GM12878 (cell line): ENCODE data around the gene CIB2. TPM values are rescaled to one million over a fixed set of nuclear protein-coding genes. Genes with fewer than 3 reads are reported as not detected.

ENCODE experiments used
- ATAC-seq: fragments of 200-7000 bp; cut with Tn5 transposase; 3 replicates; pipeline ENCODE4 v1.9.1; 2020; ENCODE audit warnings: mild to moderate bottlenecking, moderate library complexity
- BruUV-seq: library from RNA; stranded (reverse); fragments of 400-500 nt; replicated peaks from 2 replicates; lab custom pipeline; 2021; lab: Mats Ljungman, UMichigan
- CTCF ChIA-PET: fragments of 300-600 bp; sonication (Branson Sonifier 250); formaldehyde crosslinking; extraction: SDS; loops from one replicate; lab custom pipeline; 2021; ENCODE audit warnings: inconsistent platforms; lab: Yijun Ruan, JAX
- POLR2A ChIA-PET: fragments of 350-600 bp; formaldehyde crosslinking; extraction: SDS; loops from one replicate; lab custom pipeline; 2021; ENCODE audit warnings: inconsistent platforms; lab: Charles Lee
- RAD21 ChIA-PET: fragments of 300-600 bp; sonication (Branson Sonifier 250); formaldehyde crosslinking; loops from one replicate; lab custom pipeline; 2023; ENCODE audit warnings: antibody characterized with exemption; ENCODE audit not compliant: unreplicated experiment; lab: Charles Lee
- SMC1A ChIA-PET: fragments of 300-600 bp; sonication (Branson Sonifier 250); formaldehyde crosslinking; loops from one replicate; lab custom pipeline; 2023; ENCODE audit not compliant: unreplicated experiment, uncharacterized antibody; lab: Charles Lee
- DNase-seq: peaks from one replicate; pipeline ENCODE4 v3.0.0-alpha.2; 2011; ENCODE audit warnings: low read depth, low spot score
- FAIRE-seq: peaks from 3 replicates; lab custom pipeline; 2011; peaks lifted over from hg19 to GRCh38; lab: Jason Lieb, UNC
- H2AFZ ChIP-seq: 2 replicates; pipeline ENCODE4 v1.6.0; 2011; ENCODE audit warnings: low read depth, low read length, control low read depth; ENCODE audit not compliant: control insufficient read depth
- H3K27ac ChIP-seq: 2 replicates; pipeline ENCODE4 v1.5.1; 2011; ENCODE audit warnings: control low read depth; ENCODE audit not compliant: control insufficient read depth, insufficient read depth
- H3K27me3 ChIP-seq, 2 experiments: replicated peaks in 1 of 2; 2 replicates each; pipeline versions ENCODE4 v1.6.0 to v1.6.1; 2011; ENCODE audit warnings: low read length in 1 of 2; ENCODE audit not compliant: control insufficient read depth in 2 of 2, insufficient read depth in 2 of 2
- H3K36me3 ChIP-seq, 2 experiments: 2 replicates each; pipeline ENCODE4 v1.5.1; 2011; ENCODE audit warnings: low read length in 1 of 2; ENCODE audit not compliant: control insufficient read depth in 2 of 2, insufficient read depth in 2 of 2
- H3K4me1 ChIP-seq: 2 replicates; pipeline ENCODE4 v1.6.1; 2011; ENCODE audit warnings: mild to moderate bottlenecking, low read length, moderate library complexity, mixed read lengths; ENCODE audit not compliant: control insufficient read depth, insufficient read depth
- H3K4me2 ChIP-seq: 2 replicates; pipeline ENCODE4 v1.6.0; 2011; ENCODE audit warnings: control low read depth; ENCODE audit not compliant: control insufficient read depth, insufficient read depth
- H3K4me3 ChIP-seq: fragments of 200-600 bp; sonication (generic); 2 replicates; pipeline ENCODE4 v1.5.1; 2016
- H3K79me2 ChIP-seq: 2 replicates; pipeline ENCODE4 v1.6.0; 2011; ENCODE audit warnings: low read length; ENCODE audit not compliant: control insufficient read depth, insufficient read depth
- H3K9ac ChIP-seq: 2 replicates; pipeline ENCODE4 v1.8.0; 2011; ENCODE audit warnings: low read length, control low read depth, mixed read lengths; ENCODE audit not compliant: control insufficient read depth, insufficient read depth
- H3K9me3 ChIP-seq: replicated peaks from 3 replicates; pipeline ENCODE4 v1.5.1; 2011; ENCODE audit warnings: mild to moderate bottlenecking, low read length; ENCODE audit not compliant: control insufficient read depth, insufficient read depth
- H4K20me1 ChIP-seq: 2 replicates; pipeline ENCODE4 v1.6.0; 2011; ENCODE audit not compliant: control insufficient read depth, insufficient read depth
- CBFB ChIP-seq: IDR thresholded peaks from 2 replicates; pipeline ENCODE4 v1.6.1; 2016; ENCODE audit warnings: antibody characterized with exemption, low read depth
- CBX5 ChIP-seq: sonication (generic); IDR thresholded peaks from 2 replicates; pipeline ENCODE4 v1.6.1; 2016; ENCODE audit warnings: low read depth, moderate library complexity, mild to moderate bottlenecking, inconsistent platforms
- CEBPZ ChIP-seq: fragments of 150-350 bp; IDR thresholded peaks from 2 replicates; pipeline ENCODE4 v1.6.1; 2016; ENCODE audit warnings: low read depth, low read length
- E2F8 ChIP-seq: fragments of 450-650 bp; IDR thresholded peaks from 2 replicates; pipeline ENCODE4 v1.6.1; 2018; ENCODE audit warnings: mild to moderate bottlenecking, low read depth, moderate library complexity; ENCODE audit not compliant: partially characterized antibody
- EZH2 ChIP-seq: IDR thresholded peaks from 2 replicates; pipeline ENCODE4 v1.6.1; 2012; ENCODE audit warnings: low read depth, mild to moderate bottlenecking, control low read depth, inconsistent platforms, low read length, borderline replicate concordance; ENCODE audit not compliant: control insufficient read depth
- JUNB ChIP-seq: IDR thresholded peaks from 2 replicates; pipeline ENCODE4 v1.6.1; 2016; ENCODE audit warnings: antibody characterized with exemption, mild to moderate bottlenecking
- NRF1 ChIP-seq: conservative IDR thresholded peaks from 2 replicates; pipeline ENCODE4 v1.6.1; 2011; ENCODE audit warnings: mild to moderate bottlenecking, low read depth, low read length, improper control_type of control experiment
- RAD21 ChIP-seq: IDR thresholded peaks from 2 replicates; pipeline ENCODE4 v1.6.1; 2011; ENCODE audit warnings: mild to moderate bottlenecking, low read depth, low read length, moderate library complexity; ENCODE audit not compliant: insufficient read depth
- SMAD5 ChIP-seq: IDR thresholded peaks from 2 replicates; pipeline ENCODE4 v1.6.1; 2016; ENCODE audit warnings: antibody characterized with exemption, low read depth
- SP1 ChIP-seq: IDR thresholded peaks from one replicate; pipeline ENCODE4 v1.6.1; 2011; ENCODE audit warnings: low read depth, low read length
- SUPT20H ChIP-seq: IDR thresholded peaks from 2 replicates; pipeline ENCODE4 v1.6.1; 2011; ENCODE audit warnings: low read depth, mild to moderate bottlenecking, low read length, moderate library complexity, borderline replicate concordance; ENCODE audit not compliant: control insufficient read depth
- TCF7 ChIP-seq: IDR thresholded peaks from 2 replicates; pipeline ENCODE4 v1.6.1; 2014; ENCODE audit warnings: antibody characterized with exemption, borderline replicate concordance
- YY1 ChIP-seq: IDR thresholded peaks from 2 replicates; pipeline ENCODE4 v1.6.1; 2011; ENCODE audit warnings: low read depth, mild to moderate bottlenecking, low read length
- ZNF207 ChIP-seq: fragments of 450-650 bp; IDR thresholded peaks from 2 replicates; pipeline ENCODE4 v1.6.1; 2014; ENCODE audit warnings: antibody characterized with exemption, mild to moderate bottlenecking, borderline replicate concordance
- WGBS: methylation state at CpG from one replicate; pipeline ENCODE4 v1.1.6; 2016; ENCODE audit warnings: low lambda C conversion rate; ENCODE audit not compliant: insufficient replicate concordance, insufficient coverage; ENCODE audit errors: missing lambda C conversion rate; 5-methylcytosine and 5-hydroxymethylcytosine counted together
- in situ Hi-C: fragments of 300-500 bp; cut with MboI; formaldehyde crosslinking; loops from 9 replicates; pipeline ENCODE4 v1.14.3; 2018; ENCODE audit warnings: mixed read lengths
- intact Hi-C: fragments of 100-400 bp; cut with micrococcal nuclease; formaldehyde crosslinking; loops from one replicate; pipeline ENCODE4 v1.14.2; 2022; ENCODE audit not compliant: unreplicated experiment
- polyA plus RNA-seq, 11 experiments: library from polyadenylated mRNA; depleted of rRNA in 4 of 11; unstranded in 6 of 11; stranded (reverse) in 5 of 11; fragments of >200 nt; fragmentation: Nextera tagmentation in 4 of 11; fragmentation: Illumina TruSeq in 1 of 11; extraction: Ambion mirVana in 4 of 11; extraction: Trizol in 1 of 11; gene quantifications; 1 replicate in 1 of 11; 2 replicates in 10 of 11; pipeline versions ENCODE4 v1.2.1 to v1.2.3, GENCODE V29; 2011 to 2016; ENCODE audit warnings: inconsistent platforms in 2 of 11, missing spikeins in 2 of 11, low read depth in 1 of 11
- total RNA-seq, 4 experiments: library from RNA; depleted of rRNA in 3 of 4; stranded (reverse); fragments of >200 nt in 3 of 4; fragmentation: Illumina TruSeq in 1 of 4; extraction: Trizol in 1 of 4; gene quantifications; 2 replicates each; pipeline versions ENCODE4 v1.2.1 to v1.2.3, GENCODE V29; 2013 to 2021

Gene CIB2
- total and polyA plus RNA-seq, 10 of the 15 experiments (the other 5 are each of a cell fraction or from before 2014, with no cell fraction given): 0.56 to 12.1 (median 7.1) TPM

- CTCF ChIA-PET: interaction anchor here (0.6 to 13.4 kb wide), 15 partner anchors 9 to 106 kb away, joined by 3 to 191 read pairs (median 4); no protein-coding TSS in a partner anchor
- peak; percentile 81 for FAIRE-seq
- peak; percentile 81 for DNase-seq
- H3K4me3 ChIP-seq: peak overlapping the region; percentile 69
- 0% methylated on average over 7 of the region's 7 CpGs for WGBS
- SMC1A ChIA-PET: interaction anchor here (0.7 to 12.0 kb wide), 14 partner anchors 8 to 69 kb away, joined by 3 to 305 read pairs (median 6); no protein-coding TSS in a partner anchor
- peak overlapping the region; percentile 93 for H3K4me2 ChIP-seq
- intact Hi-C loops (loop anchor here (2.0 to 5.0 kb wide), 5 partner anchors 15 to 101 kb away; no protein-coding TSS in a partner anchor), in situ Hi-C loops (no loop called here)
- peak overlapping the region; percentile 45 for H3K9ac ChIP-seq
- H4K20me1 ChIP-seq: no peaks in the 10 kb centered on the region
- H2AFZ ChIP-seq: peak overlapping the region; percentile 5; the same call in 1 of the 2 replicates
- no peaks in the 10 kb centered on the region for H3K27me3 ChIP-seq
- RAD21 ChIA-PET: interaction anchor here (1.2 to 9.2 kb wide), 15 partner anchors 13 to 62 kb away, joined by 3 to 170 read pairs (median 10); no protein-coding TSS in a partner anchor
- peaks cover 67% of the 10 kb centered on the region for H3K4me1 ChIP-seq
- POLR2A ChIA-PET: interaction anchor here (0.8 to 6.8 kb wide), 9 partner anchors 9 to 84 kb away, joined by 3 to 79 read pairs (median 4); no protein-coding TSS in a partner anchor
- H3K9me3 ChIP-seq: no peaks in the 10 kb centered on the region
- peak overlapping the region; percentile 89 for H3K27ac ChIP-seq
- ATAC-seq: peak; percentile 78
- 0 out of 4 replicates have a peak, but pooled peaks cover 0 to 1% of the 10 kb centered on the region in 2 experiments for H3K36me3 ChIP-seq
- H3K79me2 ChIP-seq: peaks cover 98% of the 10 kb centered on the region
- TSS peak; percentile 67 for BruUV-seq
- TF ChIP-seq NRF1: no peak
- TF ChIP-seq RAD21: 0 out of 2 replicates have a peak, but pooled peaks have one; percentile 13
- TF ChIP-seq E2F8: no peak
- TF ChIP-seq TCF7: no peak
- no peak for TF ChIP-seq SP1
- 0 out of 2 replicates have a peak, but pooled peaks have one; percentile 39 for TF ChIP-seq SMAD5
- TF ChIP-seq SUPT20H: no peak
- TF ChIP-seq CBFB: peak; percentile 77; the same call in 1 of the 2 replicates
- TF ChIP-seq CEBPZ: no peak
- TF ChIP-seq YY1: peak; percentile 76
- peak; percentile 28; the same call in 1 of the 2 replicates for TF ChIP-seq JUNB
- no peak for TF ChIP-seq ZNF207
- no peak for TF ChIP-seq CBX5
- TF ChIP-seq EZH2: no peak
These were observed 65.0 kb downstream of the CIB2 start for GRCh38 chr15:78065973-78066946.
